Stimulated activated CD4-positive, alpha-beta T cell treated with anti-CD3 and anti-CD28 coated beads, TNF-alpha, amount 100 ng/mL, for 24 hours (primary cell): ENCODE measurements around the gene SLC13A2.

ENCODE experiments used
- DNase-seq, 3 experiments: peaks; one replicate each; pipeline ENCODE4 v3.0.0-alpha.2; 2020; ENCODE audit warnings: low read depth in 3 of 3

Gene SLC13A2

GRCh38 chr17:28493460-28493859 is 20.0 kb downstream of the SLC13A2 start:
- no peak for DNase-seq

GRCh38 chr17:28494445-28495188 is 21.2 kb downstream of the SLC13A2 start:
- DNase-seq: peak; percentile 65 to 81 (median 68)

GRCh38 chr17:28495635-28496034 is 22.2 kb downstream of the SLC13A2 start:
- DNase-seq: no peak

GRCh38 chr17:28497931-28498330 is 24.5 kb downstream of the SLC13A2 start:
- no peak for DNase-seq

GRCh38 chr17:28498652-28499363 is 25.4 kb downstream of the SLC13A2 start:
- no peak for DNase-seq

GRCh38 chr17:28499364-28499664 is 25.9 kb downstream of the SLC13A2 start:
- no peak for DNase-seq

GRCh38 chr17:28499684-28500357 is 26.4 kb downstream of the SLC13A2 start:
- DNase-seq: no peak

GRCh38 chr17:28500712-28501379 is 27.4 kb downstream of the SLC13A2 start:
- no peak for DNase-seq

- no peak for DNase-seq
Measured at GRCh38 chr17:28501421-28502284, 28.2 kb downstream of the SLC13A2 start.

- DNase-seq: no peak
Measured at GRCh38 chr17:28503420-28503819, 30.0 kb downstream of the SLC13A2 start.

- DNase-seq: no peak
Measured at GRCh38 chr17:28505986-28506665, 32.7 kb downstream of the SLC13A2 start, which contains the start of gene FOXN1. FOXN1 (plus strand) TSS chr17:28506348; CDS start chr17:28523970, 17,622 bp downstream.

GRCh38 chr17:28506763-28507487 is 33.5 kb downstream of the SLC13A2 start:
- no peak for DNase-seq

GRCh38 chr17:28507567-28508203 is 34.2 kb downstream of the SLC13A2 start:
- no peak for DNase-seq

- DNase-seq: no peak
Measured at GRCh38 chr17:28508211-28508724, 34.8 kb downstream of the SLC13A2 start.

- DNase-seq: no peak
Measured at GRCh38 chr17:28509789-28510188, 36.3 kb downstream of the SLC13A2 start.

- DNase-seq: no peak
Measured at GRCh38 chr17:28511858-28512461, 38.5 kb downstream of the SLC13A2 start.

- no peak for DNase-seq
Measured at GRCh38 chr17:28513476-28513875, 40.0 kb downstream of the SLC13A2 start.

GRCh38 chr17:28514561-28515002 is 41.1 kb downstream of the SLC13A2 start:
- DNase-seq: no peak

- no peak for DNase-seq
Measured at GRCh38 chr17:28515518-28515917, 42.1 kb downstream of the SLC13A2 start.
